H1 (cell line): ENCODE measurements around the gene KCNH5. TPM values are rescaled to one million over a fixed set of nuclear protein-coding genes. Genes with fewer than 3 reads are reported as not detected.

ENCODE experiments used
- CTCF ChIA-PET: fragments of 300-600 bp; sonication (Branson Sonifier 250); formaldehyde crosslinking; loops from one replicate; lab custom pipeline; 2021; ENCODE audit not compliant: partially characterized antibody; lab: Charles Lee
- POLR2A ChIA-PET: fragments of 300-600 bp; sonication (Branson Sonifier 250); formaldehyde crosslinking; loops from one replicate; lab custom pipeline; 2021; ENCODE audit warnings: inconsistent platforms; ENCODE audit not compliant: partially characterized antibody; lab: Charles Lee
- DNase-seq, 2 experiments: peaks; one replicate each; pipeline versions ENCODE4 v3.0.0 to v3.0.0-alpha.2; 2010 to 2022; ENCODE audit warnings: low spot score in 2 of 2, low read depth in 1 of 2, mixed read lengths in 1 of 2
- FAIRE-seq: peaks from 2 replicates; lab custom pipeline; 2011; peaks lifted over from hg19 to GRCh38; lab: Jason Lieb, UNC
- H2AFZ ChIP-seq: 2 replicates; pipeline ENCODE4 v1.8.1; 2012; ENCODE audit warnings: low read length, inconsistent platforms
- H2AK5ac ChIP-seq: 2 replicates; pipeline ENCODE4 v1.6.1; 2013; ENCODE audit warnings: low read depth, low read length
- H2BK120ac ChIP-seq: replicated peaks from 2 replicates; pipeline ENCODE3; 2013; ENCODE audit warnings: low read depth, low read length, inconsistent platforms
- H2BK12ac ChIP-seq: 2 replicates; pipeline ENCODE4 v1.6.1; 2013; ENCODE audit warnings: low read depth, low read length
- H2BK15ac ChIP-seq: 2 replicates; pipeline ENCODE4 v1.6.1; 2013; ENCODE audit warnings: low read length
- H2BK20ac ChIP-seq: 2 replicates; pipeline ENCODE4 v1.6.1; 2013; ENCODE audit warnings: low read length
- H2BK5ac ChIP-seq: 2 replicates; pipeline ENCODE4 v1.6.1; 2013; ENCODE audit warnings: low read depth, low read length
- H3K14ac ChIP-seq: 2 replicates; pipeline ENCODE4 v1.6.1; 2013; ENCODE audit warnings: inconsistent platforms; ENCODE audit not compliant: insufficient read length
- H3K18ac ChIP-seq: 2 replicates; pipeline ENCODE4 v1.6.1; 2013; ENCODE audit warnings: low read length; ENCODE audit errors: extremely low read depth
- H3K23ac ChIP-seq: 2 replicates; pipeline ENCODE4 v1.6.1; 2013; ENCODE audit warnings: inconsistent platforms; ENCODE audit not compliant: insufficient read length
- H3K23me2 ChIP-seq: 2 replicates; pipeline ENCODE4 v1.6.1; 2013; ENCODE audit warnings: low read depth, low read length
- H3K27ac ChIP-seq: 2 replicates; pipeline ENCODE4 v1.6.1; 2011; ENCODE audit warnings: low read depth, low read length, inconsistent platforms
- H3K27me3 ChIP-seq, 4 experiments: replicated peaks in 1 of 4; 1 replicate in 1 of 4; 2 replicates in 3 of 4; pipeline versions ENCODE4 v1.6.1 to v1.8.1; 2011 to 2013; ENCODE audit warnings: low read length in 3 of 4, mild to moderate bottlenecking in 3 of 4, inconsistent platforms in 2 of 4, mixed read lengths in 2 of 4, moderate library complexity in 1 of 4; ENCODE audit not compliant: control insufficient read depth in 3 of 4, insufficient read depth in 3 of 4; ENCODE audit errors: extremely low read depth in 1 of 4
- H3K36me3 ChIP-seq, 4 experiments: 2 replicates each; pipeline versions ENCODE4 v1.6.1 to v1.8.1; 2011 to 2013; ENCODE audit warnings: mild to moderate bottlenecking in 4 of 4, low read length in 3 of 4, moderate library complexity in 2 of 4, control low read depth in 1 of 4, inconsistent platforms in 1 of 4; ENCODE audit not compliant: insufficient read depth in 4 of 4, control insufficient read depth in 2 of 4
- H3K4ac ChIP-seq: replicated peaks from 2 replicates; pipeline ENCODE3; 2013; ENCODE audit warnings: low read length, low read depth, mixed read lengths, inconsistent platforms; ENCODE audit not compliant: insufficient read length
- H3K4me1 ChIP-seq, 4 experiments: replicated peaks in 1 of 4; 1 replicate in 1 of 4; 2 replicates in 3 of 4; pipeline versions ENCODE4 v1.6.1 to v1.8.1; 2011 to 2013; ENCODE audit warnings: low read length in 3 of 4, inconsistent platforms in 2 of 4, mixed read lengths in 1 of 4; ENCODE audit not compliant: insufficient read depth in 4 of 4, control insufficient read depth in 3 of 4
- H3K4me2 ChIP-seq, 2 experiments: 2 replicates each; pipeline versions ENCODE4 v1.6.1 to v1.8.1; 2011 to 2013; ENCODE audit warnings: low read depth in 2 of 2, low read length in 2 of 2, control low read depth in 1 of 2, inconsistent platforms in 1 of 2, mild to moderate bottlenecking in 1 of 2; ENCODE audit not compliant: insufficient read depth in 1 of 2
- H3K4me3 ChIP-seq, 4 experiments: fragments of 200-600, 300-600 bp in 1 of 4; sonication (generic), shearing (Covaris generic), sonication (Bioruptor Twin) in 1 of 4; 2 replicates each; pipeline versions ENCODE4 v1.5.1 to v1.8.1; 2011 to 2016; ENCODE audit warnings: low read length in 4 of 4, low read depth in 3 of 4, control low read depth in 2 of 4, inconsistent platforms in 2 of 4, mild to moderate bottlenecking in 2 of 4, mixed read lengths in 1 of 4, moderate library complexity in 1 of 4; ENCODE audit not compliant: insufficient read depth in 2 of 4; ENCODE audit errors: extremely low read depth in 1 of 4
- H3K56ac ChIP-seq: replicated peaks from 2 replicates; pipeline ENCODE3; 2013; ENCODE audit warnings: low read depth, mild to moderate bottlenecking, mixed read lengths, low read length, inconsistent platforms; ENCODE audit not compliant: insufficient read length
- H3K79me1 ChIP-seq: 2 replicates; pipeline ENCODE4 v1.6.1; 2013; ENCODE audit warnings: low read depth, low read length, control low read depth
- H3K79me2 ChIP-seq, 2 experiments: 2 replicates each; pipeline versions ENCODE4 v1.6.1 to v1.8.1; 2012 to 2013; ENCODE audit warnings: low read length in 2 of 2, mild to moderate bottlenecking in 2 of 2, inconsistent platforms in 1 of 2; ENCODE audit not compliant: insufficient read depth in 2 of 2, control insufficient read depth in 1 of 2
- H3K9ac ChIP-seq, 4 experiments: replicated peaks in 1 of 4; 1 replicate in 1 of 4; 2 replicates in 3 of 4; pipeline versions ENCODE4 v1.6.1 to v1.8.1; 2011 to 2013; ENCODE audit warnings: low read depth in 3 of 4, low read length in 3 of 4, control low read depth in 2 of 4, mild to moderate bottlenecking in 2 of 4, moderate library complexity in 2 of 4, inconsistent platforms in 1 of 4; ENCODE audit errors: extremely low read depth in 1 of 4
- H3K9me3 ChIP-seq, 2 experiments: 2 replicates each; pipeline versions ENCODE4 v1.6.1 to v1.8.1; 2012 to 2013; ENCODE audit warnings: mild to moderate bottlenecking in 2 of 2, moderate library complexity in 2 of 2, control low read depth in 1 of 2, inconsistent platforms in 1 of 2, low read depth in 1 of 2, low read length in 1 of 2, mixed read lengths in 1 of 2; ENCODE audit not compliant: insufficient read depth in 2 of 2
- H4K20me1 ChIP-seq, 2 experiments: replicated peaks in 1 of 2; 2 replicates each; pipeline versions ENCODE3 to v1.8.1; 2011 to 2013; ENCODE audit warnings: inconsistent platforms in 2 of 2, low read length in 2 of 2, mild to moderate bottlenecking in 1 of 2; ENCODE audit not compliant: insufficient read depth in 2 of 2, control insufficient read depth in 1 of 2
- H4K5ac ChIP-seq: 2 replicates; pipeline ENCODE4 v1.6.1; 2013; ENCODE audit warnings: low read length, low read depth, mixed read lengths, inconsistent platforms; ENCODE audit not compliant: insufficient read length
- H4K8ac ChIP-seq: 2 replicates; pipeline ENCODE4 v1.8.0; 2013; ENCODE audit warnings: mild to moderate bottlenecking, moderate library complexity, low read length, inconsistent platforms; ENCODE audit not compliant: insufficient read depth; ENCODE audit errors: extremely low read depth
- H4K91ac ChIP-seq: replicated peaks from 2 replicates; pipeline ENCODE3; 2013; ENCODE audit warnings: low read length, mixed read lengths, inconsistent platforms; ENCODE audit not compliant: insufficient read length
- CHD2 ChIP-seq: IDR thresholded peaks from 2 replicates; pipeline ENCODE4 v1.6.1; 2012; ENCODE audit warnings: low read length, improper control_type of control experiment
- EZH2 ChIP-seq: fragments of 200-600 bp; sonication (generic); IDR thresholded peaks from 2 replicates; pipeline ENCODE4 v1.7.1; 2012; ENCODE audit warnings: low read depth, mild to moderate bottlenecking, moderate library complexity, low read length, inconsistent platforms; ENCODE audit not compliant: severe bottlenecking
- GABPA ChIP-seq: IDR thresholded peaks from 2 replicates; pipeline ENCODE4 v1.6.1; 2011; ENCODE audit warnings: mild to moderate bottlenecking, low read length, moderate library complexity, borderline replicate concordance; ENCODE audit not compliant: insufficient read depth
- GTF2F1 ChIP-seq: IDR thresholded peaks from 2 replicates; pipeline ENCODE4 v1.6.1; 2012; ENCODE audit warnings: low read depth, low read length, improper control_type of control experiment, borderline replicate concordance
- HDAC2 ChIP-seq, 2 experiments: fragments of 300-600 bp in 1 of 2; sonication (generic) in 1 of 2; IDR thresholded peaks; 2 replicates each; pipeline ENCODE4 v1.6.1; 2011 to 2012; ENCODE audit warnings: low read depth in 2 of 2, low read length in 2 of 2, mild to moderate bottlenecking in 2 of 2, moderate library complexity in 2 of 2, borderline replicate concordance in 1 of 2, inconsistent platforms in 1 of 2
- MAFK ChIP-seq: IDR thresholded peaks from 2 replicates; pipeline ENCODE4 v1.6.1; 2012; ENCODE audit warnings: low read depth, mild to moderate bottlenecking, improper control_type of control experiment, low read length
- POLR2A ChIP-seq, 2 experiments: IDR thresholded peaks; 1 replicate in 1 of 2; 2 replicates in 1 of 2; pipeline ENCODE4 v1.6.1; 2011; ENCODE audit warnings: low read depth in 2 of 2, low read length in 2 of 2, mild to moderate bottlenecking in 2 of 2; ENCODE audit errors: control extremely low read depth in 1 of 2
- WGBS, 2 experiments: shearing (Covaris generic) in 1 of 2; methylation state at CpG; one replicate each; pipeline versions ENCODE4 v1.1.6 to v1.1.7; 2013 to 2015; ENCODE audit warnings: low lambda C conversion rate in 2 of 2, mixed read lengths in 2 of 2, inconsistent platforms in 1 of 2, low coverage in 1 of 2, missing lambda C conversion rate in 1 of 2; ENCODE audit not compliant: insufficient replicate concordance in 2 of 2, insufficient coverage in 1 of 2, insufficient read length in 1 of 2; ENCODE audit errors: extremely low coverage in 1 of 2, missing lambda C conversion rate in 1 of 2; 5-methylcytosine and 5-hydroxymethylcytosine counted together
- polyA plus RNA-seq, 7 experiments: library from polyadenylated mRNA; depleted of rRNA in 3 of 7; stranded (reverse) in 5 of 7; unstranded in 2 of 7; fragments of >200 nt in 5 of 7; fragments of 200-250 nt in 2 of 7; gene quantifications; 1 replicate in 5 of 7; 2 replicates in 1 of 7; 4 replicates in 1 of 7; pipeline versions ENCODE4 v1.2.1 to v1.2.3, GENCODE V29; 2011 to 2013; ENCODE audit warnings: missing spikeins in 2 of 7, mixed read lengths in 2 of 7
- total RNA-seq: library from RNA; stranded (reverse); fragmentation: NEBNext Ultra II Directional; extraction: Animal tissue kit (Norgen Biotek cat#: 25700); gene quantifications from 2 replicates; pipeline ENCODE4 v1.2.1, GENCODE V29; 2021
- TF ChIP-seq, protein P1 (sequence below), 3 experiments: IDR thresholded peaks; 1 replicate in 2 of 3; 2 replicates in 1 of 3; pipeline versions ENCODE4 v1.5.1 to v1.6.1; 2011; ENCODE audit warnings: low read length in 3 of 3, mild to moderate bottlenecking in 3 of 3, inconsistent platforms in 2 of 3, low read depth in 1 of 3, moderate library complexity in 1 of 3; ENCODE audit not compliant: insufficient read depth in 1 of 3; ENCODE audit errors: control extremely low read depth in 1 of 3

The KCNH5 gene
- total and polyA plus RNA-seq, 2 of the 8 experiments (the other 6 are each of a cell fraction or from before 2014, with no cell fraction given) = 0.24 to 0.50 TPM

DNA sequence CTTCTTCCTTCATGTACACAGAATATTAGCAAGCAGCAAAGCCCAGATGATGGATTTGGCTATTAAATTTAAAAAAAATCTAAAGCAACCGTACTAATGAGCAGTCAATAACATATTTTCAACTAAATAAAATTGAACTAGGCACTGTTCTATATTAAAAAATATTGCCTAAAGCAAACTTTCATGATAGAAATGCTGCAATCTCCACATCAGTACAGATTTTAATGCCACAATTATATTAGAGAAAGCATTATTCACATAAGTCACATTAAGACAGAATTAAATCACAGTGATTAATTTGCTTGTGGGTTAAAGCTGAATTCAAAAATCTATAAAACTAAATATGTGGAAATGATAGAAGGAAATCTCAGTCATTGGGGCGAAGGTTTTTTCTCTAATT, 200.7 kb downstream of the KCNH5 start:
- POLR2A ChIA-PET = no interaction called here
- FAIRE-seq = no peak
- H3K18ac ChIP-seq = no peak overlapping the region

More for the DNA sequence above, 200.7 kb downstream of the KCNH5 start:
- Histone ChIP-seq H2BK12ac (no peak overlapping the region), H4K20me1 (no peaks in the 10 kb centered on the region), H3K4me2 (no peak overlapping the region), H3K14ac (no peak overlapping the region), H3K4me1 (no peaks in the 10 kb centered on the region), H3K27ac (no peak overlapping the region), H3K23ac (no peak overlapping the region), H3K9me3 (no peaks in the 10 kb centered on the region), H2BK120ac (no peak overlapping the region), H2BK5ac (no peak overlapping the region), H3K4ac (no peak overlapping the region), H2BK20ac (no peak overlapping the region), H3K4me3 (no peak overlapping the region), H3K79me2 (no peaks in the 10 kb centered on the region), H4K91ac (no peak overlapping the region), H3K79me1 (no peaks in the 10 kb centered on the region), H4K5ac (no peak overlapping the region), H2AFZ (no peak overlapping the region), H3K56ac (no peak overlapping the region), H2BK15ac (no peak overlapping the region), H3K9ac (no peak overlapping the region), H2AK5ac (no peak overlapping the region), H4K8ac (no peak overlapping the region), H3K27me3 (no peaks in the 10 kb centered on the region), H3K23me2 (no peaks in the 10 kb centered on the region; the same call in 1 of the 2 replicates), H3K36me3 (no peaks in the 10 kb centered on the region)
- CTCF ChIA-PET = interaction anchor here (0.6 kb wide), 1 partner anchor 426 kb away, joined by 3 read pairs; no protein-coding TSS in a partner anchor
- WGBS, 2 experiments = 84% methylated on average over 2 of the region's 2 CpGs; no CpG with 5 or more reads in 1 of the 2 experiments
- DNase-seq = no peak
- TF ChIP-seq POLR2A (IDR thresholded peaks at IDR 0.05; ENCODE audit: control extremely low read depth in 1 of 2, low read depth in 2 of 2, low read length in 2 of 2) (no peak), GTF2F1 (no peak), EZH2 (no peak), CHD2 (no peak), HDAC2 (IDR thresholded peaks at IDR 0.05; ENCODE audit: borderline replicate concordance in 1 of 2, low read depth in 2 of 2, low read length in 2 of 2) (no peak), GABPA (no peak), MAFK (no peak)
- TF ChIP-seq, protein P1, sequence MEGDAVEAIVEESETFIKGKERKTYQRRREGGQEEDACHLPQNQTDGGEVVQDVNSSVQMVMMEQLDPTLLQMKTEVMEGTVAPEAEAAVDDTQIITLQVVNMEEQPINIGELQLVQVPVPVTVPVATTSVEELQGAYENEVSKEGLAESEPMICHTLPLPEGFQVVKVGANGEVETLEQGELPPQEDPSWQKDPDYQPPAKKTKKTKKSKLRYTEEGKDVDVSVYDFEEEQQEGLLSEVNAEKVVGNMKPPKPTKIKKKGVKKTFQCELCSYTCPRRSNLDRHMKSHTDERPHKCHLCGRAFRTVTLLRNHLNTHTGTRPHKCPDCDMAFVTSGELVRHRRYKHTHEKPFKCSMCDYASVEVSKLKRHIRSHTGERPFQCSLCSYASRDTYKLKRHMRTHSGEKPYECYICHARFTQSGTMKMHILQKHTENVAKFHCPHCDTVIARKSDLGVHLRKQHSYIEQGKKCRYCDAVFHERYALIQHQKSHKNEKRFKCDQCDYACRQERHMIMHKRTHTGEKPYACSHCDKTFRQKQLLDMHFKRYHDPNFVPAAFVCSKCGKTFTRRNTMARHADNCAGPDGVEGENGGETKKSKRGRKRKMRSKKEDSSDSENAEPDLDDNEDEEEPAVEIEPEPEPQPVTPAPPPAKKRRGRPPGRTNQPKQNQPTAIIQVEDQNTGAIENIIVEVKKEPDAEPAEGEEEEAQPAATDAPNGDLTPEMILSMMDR (IDR thresholded peaks at IDR 0.05; ENCODE audit: control extremely low read depth in 1 of 3, insufficient read depth in 1 of 3, low read depth in 1 of 3, low read length in 3 of 3) = no peak
